ENCODE measurements around the gene TMEM161A.

Gene TMEM161A

GRCh38 chr19:19087676-19088075, 50.6 kb downstream of the TMEM161A start:
- no peak for TF ChIP-seq CTCF (conservative IDR thresholded peaks at IDR 0.05; ENCODE audit: low read depth, low read length)
- no peak for DNase-seq (ENCODE audit: low read depth)
- H3K4me3 ChIP-seq (ENCODE audit: low read depth, low read length), result no peak overlapping the region

- H3K4me3 ChIP-seq (ENCODE audit: low read depth, low read length), result no peak overlapping the region
- TF ChIP-seq CTCF (conservative IDR thresholded peaks at IDR 0.05; ENCODE audit: low read depth, low read length), result no peak
- DNase-seq (ENCODE audit: low read depth), result no peak
These were observed 54.7 kb downstream of the TMEM161A start for GRCh38 chr19:19083413-19084178.

- no peak overlapping the region for H3K4me3 ChIP-seq (ENCODE audit: low read depth, low read length)
- no peak for DNase-seq (ENCODE audit: low read depth)
- TF ChIP-seq CTCF (conservative IDR thresholded peaks at IDR 0.05; ENCODE audit: low read depth, low read length), result no peak
These were observed 56.6 kb downstream of the TMEM161A start for GRCh38 chr19:19081642-19082151.

GRCh38 chr19:19079571-19079970, 58.7 kb downstream of the TMEM161A start:
- no peak for DNase-seq (ENCODE audit: low read depth)
- no peak overlapping the region for H3K4me3 ChIP-seq (ENCODE audit: low read depth, low read length)
- no peak for TF ChIP-seq CTCF (conservative IDR thresholded peaks at IDR 0.05; ENCODE audit: low read depth, low read length)

GRCh38 chr19:19078801-19079200, 59.5 kb downstream of the TMEM161A start:
- TF ChIP-seq CTCF (conservative IDR thresholded peaks at IDR 0.05; ENCODE audit: low read depth, low read length), result no peak
- DNase-seq (ENCODE audit: low read depth), result no peak
- H3K4me3 ChIP-seq (ENCODE audit: low read depth, low read length), result no peak overlapping the region

GRCh38 chr19:19077103-19077502, 61.2 kb downstream of the TMEM161A start:
- no peak for DNase-seq (ENCODE audit: low read depth)
- H3K4me3 ChIP-seq (ENCODE audit: low read depth, low read length), result no peak overlapping the region
- no peak for TF ChIP-seq CTCF (conservative IDR thresholded peaks at IDR 0.05; ENCODE audit: low read depth, low read length)

- DNase-seq (ENCODE audit: low read depth), result no peak
- no peak for TF ChIP-seq CTCF (conservative IDR thresholded peaks at IDR 0.05; ENCODE audit: low read depth, low read length)
- no peak overlapping the region for H3K4me3 ChIP-seq (ENCODE audit: low read depth, low read length)
These were observed 61.8 kb downstream of the TMEM161A start for GRCh38 chr19:19076476-19076875.
